NCI-H1930 (cell line): ENCODE data around the gene NUP153.
A peak's percentile ranks its signal among the peaks of the same experiment; 100 is the strongest.
"Not testable (repeated sequence)": the region's sequence is repeated elsewhere in the genome, so short reads cannot be mapped to it uniquely, and the experiment has no call there.

ENCODE experiments used
- DNase-seq, 2 experiments: peaks; one replicate each; lab custom pipeline; 2025; lab: John Stamatoyannopoulos, UW

The NUP153 gene

DNA sequence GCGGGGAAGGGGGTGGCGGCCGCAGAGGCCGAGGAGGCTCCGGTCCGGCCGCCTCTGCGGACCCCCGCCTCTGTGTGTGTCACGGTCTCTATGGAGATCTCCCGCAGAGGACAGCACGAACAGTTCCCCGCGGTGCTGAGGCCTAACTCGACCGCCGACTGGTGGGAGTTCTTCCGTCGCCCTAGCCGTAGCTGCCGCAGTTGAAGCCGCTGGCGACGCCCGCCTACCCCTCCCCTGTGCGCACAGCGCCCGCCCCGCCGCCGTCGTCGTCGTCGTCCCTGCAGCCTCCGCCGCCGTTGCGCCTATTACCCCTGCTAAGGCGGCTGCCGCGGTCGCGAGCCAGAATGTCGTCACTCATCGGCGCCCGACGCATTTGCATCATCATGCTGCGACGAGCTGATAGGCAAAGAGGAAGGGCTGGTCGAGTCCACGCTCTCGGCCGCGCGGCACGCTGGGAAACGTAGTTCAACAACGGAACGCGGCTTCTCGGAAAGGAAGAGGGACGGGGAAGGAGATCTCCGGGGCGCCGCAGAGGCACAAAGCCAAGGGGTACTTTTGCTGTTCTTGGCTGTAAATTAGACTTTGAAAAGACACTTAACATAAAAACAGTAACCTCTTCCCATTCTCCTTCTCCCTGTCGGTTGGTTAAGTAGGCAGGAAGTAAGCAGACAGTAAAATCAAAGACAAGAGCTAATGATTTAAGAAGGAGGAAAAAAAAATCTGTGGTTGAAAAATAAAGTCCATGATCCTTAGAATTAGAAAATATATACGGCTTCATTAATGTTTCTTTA, at the start of gene NUP153:
Gene NUP153, minus strand, starts transcription at position 346 of the 791 bp plus-strand sequence. CDS start 538 bp downstream, outside the sequence.
- DNase-seq = peak; percentile 97 to 99

DNA sequence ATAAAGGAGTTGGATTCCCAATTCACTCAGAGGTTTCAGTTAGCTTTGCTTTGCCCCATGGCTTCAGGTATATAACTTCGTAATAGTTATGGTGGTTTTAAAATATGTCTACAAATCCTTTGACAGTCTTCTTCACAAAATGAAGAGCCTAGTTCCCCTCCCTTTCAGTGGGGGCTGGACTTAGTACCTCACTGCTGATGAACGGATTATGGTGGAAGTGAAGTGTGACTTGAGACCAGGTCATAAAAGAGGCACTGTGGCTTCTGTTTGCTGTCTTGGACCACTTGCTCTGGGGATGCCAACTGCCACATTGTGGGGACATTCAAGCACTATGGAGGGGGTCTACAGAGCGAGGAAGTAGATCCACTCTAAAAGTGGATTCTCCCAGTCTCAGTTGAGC, 47.5 kb upstream of the NUP153 start:
- no peak for DNase-seq

- not testable (repeated sequence) for DNase-seq
Measured at GRCh38 chr6:17745324-17745723, 38.6 kb upstream of the NUP153 start.

- not testable (repeated sequence) for DNase-seq
Measured at GRCh38 chr6:17744757-17745308, 38.1 kb upstream of the NUP153 start.

DNA sequence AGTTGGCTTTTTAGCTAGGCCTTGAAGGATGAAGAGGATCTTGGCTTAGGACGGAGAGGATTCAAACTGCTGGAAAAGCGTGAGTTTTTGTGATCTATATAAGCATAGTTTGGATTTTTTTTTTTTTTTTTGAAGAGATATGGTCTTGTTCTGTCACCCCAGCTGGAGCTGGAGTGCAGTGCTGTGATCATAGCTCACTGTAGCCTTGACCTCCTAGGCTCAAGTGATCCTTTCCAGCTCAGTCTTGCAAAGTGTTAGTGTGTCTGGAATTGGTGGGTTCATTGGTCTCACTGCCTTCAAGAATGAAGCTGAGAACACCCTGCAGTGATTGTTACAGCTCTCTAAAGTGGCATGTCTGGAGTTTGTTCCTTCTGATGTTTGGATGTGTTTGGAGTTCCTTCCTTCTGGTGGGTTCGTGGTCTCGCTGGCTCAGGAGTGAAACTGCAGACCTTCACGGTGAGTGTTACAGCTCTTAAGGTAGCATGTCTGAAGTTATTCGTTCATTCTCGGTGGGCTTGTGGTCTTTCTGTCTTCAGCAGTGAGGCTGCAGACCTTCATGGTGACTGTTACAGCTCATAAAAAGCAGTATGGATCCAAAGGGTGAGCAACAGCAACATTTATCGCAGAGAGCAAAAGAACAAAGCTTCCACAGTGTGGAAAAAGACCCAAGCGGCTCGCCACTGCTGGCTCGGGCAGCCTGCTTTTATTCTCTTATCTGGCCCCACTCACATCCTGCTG, 37.5 kb upstream of the NUP153 start:
- no peak for DNase-seq

DNA sequence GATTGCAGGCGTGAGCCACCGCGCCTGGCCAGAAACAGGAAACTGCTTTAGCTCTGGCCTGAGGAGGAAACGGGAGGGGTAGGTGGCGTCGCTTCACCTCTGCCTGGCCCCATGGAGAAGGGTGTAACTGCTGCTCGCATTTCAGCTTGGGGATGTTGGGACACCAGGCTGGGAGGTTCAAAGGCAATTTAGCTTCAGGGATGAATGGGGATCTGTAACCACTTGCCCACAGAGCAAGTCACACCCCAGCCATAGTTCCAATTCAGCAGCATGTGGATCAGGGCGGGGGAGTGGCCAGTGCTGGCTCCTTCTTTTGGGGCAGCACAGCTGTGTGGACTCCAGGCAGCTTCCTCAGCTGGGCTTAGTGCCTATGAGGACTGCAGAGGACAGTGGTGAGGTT, 34.8 kb upstream of the NUP153 start:
- no peak for DNase-seq

DNA sequence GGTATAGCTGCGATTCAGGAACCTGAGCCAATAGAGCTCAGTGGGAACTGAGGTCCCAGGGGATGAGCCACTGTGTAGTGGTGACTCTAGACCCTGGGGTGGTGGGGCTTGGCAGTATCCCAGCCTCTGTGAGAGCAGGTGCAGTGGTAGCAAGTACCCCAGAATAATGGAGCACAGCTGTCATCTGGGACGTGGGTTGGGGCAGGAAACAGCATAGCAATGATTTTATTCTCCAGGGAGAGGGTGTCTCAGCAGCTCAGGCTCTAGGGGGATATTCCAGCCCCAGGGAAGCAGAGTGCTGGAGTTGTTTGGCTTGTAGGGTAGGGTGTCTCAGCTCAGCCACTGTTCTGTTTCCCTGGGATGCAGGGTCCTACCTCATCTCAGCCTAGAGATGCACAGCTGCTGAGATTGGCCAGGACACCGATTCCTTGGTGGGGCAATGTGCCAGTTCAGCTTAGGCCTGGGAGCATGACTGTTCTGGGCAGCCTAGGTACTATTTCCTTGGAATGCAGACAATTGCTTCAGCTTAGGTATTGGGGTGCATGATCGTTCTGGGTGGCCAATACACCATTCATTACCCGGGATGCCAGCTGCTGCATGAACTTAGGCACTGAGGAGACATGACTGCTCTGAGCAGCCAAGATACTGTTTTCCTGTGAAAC, 34.0 kb upstream of the NUP153 start:
- no peak for DNase-seq

DNA sequence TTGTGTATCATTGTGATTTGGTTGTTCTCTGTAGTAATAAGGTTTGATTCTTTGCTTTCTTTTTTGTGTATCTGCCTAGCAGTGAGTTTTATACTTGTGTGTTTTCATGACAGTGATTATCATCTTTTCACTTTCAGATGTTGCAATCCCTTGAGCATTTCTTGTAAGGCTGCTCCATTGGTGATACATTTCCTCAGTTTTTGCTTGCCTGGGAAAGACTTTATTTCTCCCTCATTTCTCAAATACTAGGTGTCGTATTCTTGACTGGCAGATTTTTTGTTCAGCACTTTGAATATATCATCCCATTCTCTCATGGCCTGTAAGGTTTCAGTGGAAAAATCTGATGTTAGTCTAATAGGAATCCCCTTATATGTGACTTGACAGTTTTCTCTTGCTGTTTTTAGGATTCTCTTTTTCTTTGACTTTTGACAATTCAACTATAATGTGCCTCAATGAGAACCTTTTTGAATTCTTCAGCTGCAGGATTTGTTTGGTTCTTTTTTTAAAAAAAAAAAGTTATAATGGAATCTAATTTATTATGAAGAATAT, 31.1 kb upstream of the NUP153 start:
- no peak for DNase-seq

DNA sequence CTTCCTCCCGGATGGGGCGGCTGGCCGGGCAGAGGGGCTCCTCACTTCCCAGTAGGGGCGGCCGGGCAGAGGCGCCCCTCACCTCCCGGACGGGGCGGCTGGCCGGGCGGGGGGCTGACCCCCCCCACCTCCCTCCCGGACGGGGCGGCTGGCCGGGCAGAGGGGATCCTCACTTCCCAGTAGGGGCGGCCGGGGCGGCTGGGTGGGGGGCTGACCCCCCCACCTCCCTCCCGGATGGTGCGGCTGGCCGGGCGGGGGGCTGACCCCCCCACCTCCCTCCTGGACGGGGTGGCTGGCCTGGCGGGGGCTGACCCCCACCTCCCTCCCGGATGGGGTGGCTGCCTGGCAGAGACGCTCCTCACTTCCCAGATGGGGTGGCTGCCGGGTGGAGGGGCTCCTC, 28.6 kb upstream of the NUP153 start:
- DNase-seq = not testable (repeated sequence)

DNA sequence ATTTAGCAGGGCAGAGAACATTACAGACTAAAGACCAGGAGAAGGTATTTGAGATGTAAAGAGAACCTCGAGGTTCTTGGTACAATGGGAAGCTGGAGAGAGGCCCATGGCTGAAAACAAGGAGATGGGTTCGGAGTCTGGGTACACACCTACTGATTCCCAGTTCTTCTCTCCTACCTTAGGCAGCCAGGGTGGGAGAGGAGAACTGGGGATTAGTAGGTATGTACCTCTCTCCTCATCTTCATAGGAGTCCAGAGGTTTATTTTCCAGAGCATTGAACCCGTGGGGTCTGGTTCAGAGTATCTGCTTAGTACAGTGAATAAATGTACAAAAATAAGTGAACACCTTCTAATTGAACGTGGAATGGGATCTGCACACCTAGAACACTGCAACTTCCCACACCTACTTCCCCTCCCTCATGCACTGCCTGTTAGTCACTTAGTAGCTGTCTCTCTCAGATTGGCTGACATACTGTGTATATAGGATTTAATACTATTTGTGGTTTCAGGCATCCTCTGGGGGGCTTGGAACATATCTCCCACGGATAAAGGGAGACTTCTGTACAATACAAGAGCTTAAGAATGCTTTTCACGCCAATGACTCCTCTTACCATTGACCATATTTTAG, 23.5 kb upstream of the NUP153 start:
- DNase-seq = no peak

GRCh38 chr6:17729223-17730077, 22.7 kb upstream of the NUP153 start:
- DNase-seq = no peak

- no peak for DNase-seq
Measured at GRCh38 chr6:17728551-17729222, 22.0 kb upstream of the NUP153 start.

DNA sequence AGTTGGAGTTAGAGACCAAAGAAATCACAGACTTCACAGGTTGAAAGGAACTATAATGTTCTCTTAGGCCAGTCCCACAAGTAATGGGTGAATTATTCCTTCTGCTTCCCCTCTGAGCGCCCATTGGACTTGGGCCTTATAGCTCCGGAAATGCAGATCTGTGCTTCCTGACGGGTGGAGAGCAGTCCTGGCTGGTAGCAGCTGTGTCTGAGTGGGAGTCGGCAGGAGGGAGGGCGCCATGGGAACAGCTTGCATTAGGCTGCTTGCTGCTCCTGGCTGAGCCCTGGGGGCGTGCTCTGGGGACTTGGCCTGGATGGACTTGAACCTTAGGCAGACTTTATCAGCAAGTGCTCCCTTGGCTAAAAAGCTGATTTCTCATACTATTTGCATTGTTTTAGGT, 18.4 kb upstream of the NUP153 start:
- DNase-seq = no peak

GRCh38 chr6:17724341-17724740, 17.6 kb upstream of the NUP153 start:
- DNase-seq = no peak

- DNase-seq = no peak
Measured at GRCh38 chr6:17721671-17722070, 14.9 kb upstream of the NUP153 start.

DNA sequence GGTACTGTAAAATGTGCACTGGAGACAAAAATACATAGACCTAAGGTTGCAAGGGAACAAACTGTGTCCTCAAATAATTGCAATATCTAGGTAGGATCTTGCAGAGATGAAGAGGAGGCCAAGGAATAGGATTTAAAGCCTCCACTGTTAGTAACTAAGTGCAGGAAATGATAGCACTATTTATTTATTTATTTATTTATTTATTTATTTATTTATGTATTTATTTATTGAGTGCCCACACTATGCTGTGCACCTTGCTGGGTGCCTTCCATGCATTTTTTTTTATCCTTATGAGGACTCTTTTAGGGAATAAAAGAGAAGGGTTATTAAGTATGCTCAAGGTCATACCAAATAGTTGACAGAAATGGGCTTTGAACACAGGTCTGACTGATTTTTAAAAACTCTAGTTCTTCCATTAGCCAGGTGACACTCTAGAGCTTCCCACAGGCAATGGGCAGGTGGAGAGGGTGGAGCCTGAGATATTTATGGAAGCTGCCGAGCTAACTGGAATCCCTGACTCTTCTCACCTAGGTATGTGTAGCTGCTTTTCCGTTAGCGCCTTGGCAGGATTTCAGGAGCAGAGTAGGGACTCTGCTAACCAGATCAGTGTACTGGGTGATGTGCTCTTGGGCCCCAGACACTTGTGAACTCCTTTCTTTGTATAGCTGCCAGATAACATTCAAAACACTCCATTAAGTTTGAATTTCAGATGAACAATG, 12.8 kb upstream of the NUP153 start:
- no peak for DNase-seq

DNA sequence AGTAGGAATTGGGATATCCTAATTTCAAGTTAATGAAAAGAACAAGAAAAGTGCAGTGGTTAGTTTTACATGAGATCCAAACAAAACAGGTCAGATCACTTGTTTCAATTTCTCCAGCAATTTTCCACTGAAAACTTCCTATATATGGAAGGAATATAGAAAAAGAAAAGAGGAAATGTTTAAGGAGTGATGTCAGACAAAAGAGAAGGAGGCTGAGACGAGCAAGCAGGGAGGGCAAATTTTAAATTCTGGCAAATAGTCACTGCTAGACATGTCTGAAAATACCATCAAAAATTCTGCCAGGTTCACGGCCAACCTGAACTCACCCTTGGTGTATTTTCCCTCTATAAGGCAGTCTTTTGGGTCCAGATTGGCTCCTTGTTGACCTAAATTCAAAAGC, 9.5 kb upstream of the NUP153 start:
- no peak for DNase-seq

GRCh38 chr6:17714879-17715851, 8.4 kb upstream of the NUP153 start:
- no peak for DNase-seq
